ENCODE measurements around the gene CFAP210. TPM values are rescaled to one million over a fixed set of nuclear protein-coding genes. Genes with fewer than 3 reads are reported as not detected.

CFAP210 gene
- total RNA-seq, 2 experiments from 2014 or later, result 2.2 to 3.1 TPM

DNA sequence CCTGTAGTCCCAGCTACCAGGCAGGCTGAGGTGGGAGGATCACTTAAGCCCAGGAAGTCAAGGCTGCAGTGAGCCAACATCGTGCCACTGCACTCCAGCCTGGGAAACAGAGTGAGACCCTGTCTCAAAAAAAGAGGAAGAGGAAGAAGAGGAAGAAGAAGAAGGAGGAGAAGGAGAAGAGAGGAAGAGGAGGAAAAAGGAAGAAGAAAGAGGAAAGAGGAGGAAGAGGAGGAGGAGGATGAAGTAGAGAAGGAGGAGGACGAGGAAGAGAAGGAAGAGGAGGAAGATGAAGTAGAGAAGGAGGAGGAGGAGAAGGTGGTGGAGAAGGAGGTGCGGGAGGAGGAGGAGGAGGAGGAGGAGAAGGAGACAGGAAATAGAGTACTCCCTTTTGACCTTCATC lies 38.0 kb downstream of the CFAP210 start:
- ChIA-PET CTCF (no interaction called here), POLR2A (no interaction called here)
- intact Hi-C loops (cut with DNase I, micrococcal nuclease), result no loop called here
- Mint-ChIP-seq H3K4me3 (no peak overlapping the region), H3K27ac (no peak overlapping the region), H3K9me3 (no peaks in the 10 kb centered on the region), H3K36me3 (ENCODE audit: low read depth) (no peaks in the 10 kb centered on the region), H3K27me3 (peaks cover 38% of the 10 kb centered on the region), H3K4me1 (ENCODE audit: low read depth) (no peaks in the 10 kb centered on the region)
- Histone ChIP-seq H3K27ac (ENCODE audit: low read depth in 1 of 2, low read length in 2 of 2) (no peak overlapping the region), H3K36me3 (ENCODE audit: insufficient read depth, low read length) (no peaks in the 10 kb centered on the region), H3K4me3 (ENCODE audit: low read length) (no peak overlapping the region), H3K4me1 (ENCODE audit: insufficient read depth, low read length) (no peaks in the 10 kb centered on the region), H3K27me3 (ENCODE audit: control insufficient read depth in 1 of 2, insufficient read depth in 2 of 2, low read length in 2 of 2) (peaks cover 0 to 8% of the 10 kb centered on the region in 2 experiments), H3K9me3 (ENCODE audit: control insufficient read depth in 1 of 2, insufficient read depth in 1 of 2, low read length in 2 of 2) (no peaks in the 10 kb centered on the region)
- no peak for DNase-seq
- no peak for ATAC-seq (ENCODE audit: poor library complexity)
- TF ChIP-seq, protein P1, sequence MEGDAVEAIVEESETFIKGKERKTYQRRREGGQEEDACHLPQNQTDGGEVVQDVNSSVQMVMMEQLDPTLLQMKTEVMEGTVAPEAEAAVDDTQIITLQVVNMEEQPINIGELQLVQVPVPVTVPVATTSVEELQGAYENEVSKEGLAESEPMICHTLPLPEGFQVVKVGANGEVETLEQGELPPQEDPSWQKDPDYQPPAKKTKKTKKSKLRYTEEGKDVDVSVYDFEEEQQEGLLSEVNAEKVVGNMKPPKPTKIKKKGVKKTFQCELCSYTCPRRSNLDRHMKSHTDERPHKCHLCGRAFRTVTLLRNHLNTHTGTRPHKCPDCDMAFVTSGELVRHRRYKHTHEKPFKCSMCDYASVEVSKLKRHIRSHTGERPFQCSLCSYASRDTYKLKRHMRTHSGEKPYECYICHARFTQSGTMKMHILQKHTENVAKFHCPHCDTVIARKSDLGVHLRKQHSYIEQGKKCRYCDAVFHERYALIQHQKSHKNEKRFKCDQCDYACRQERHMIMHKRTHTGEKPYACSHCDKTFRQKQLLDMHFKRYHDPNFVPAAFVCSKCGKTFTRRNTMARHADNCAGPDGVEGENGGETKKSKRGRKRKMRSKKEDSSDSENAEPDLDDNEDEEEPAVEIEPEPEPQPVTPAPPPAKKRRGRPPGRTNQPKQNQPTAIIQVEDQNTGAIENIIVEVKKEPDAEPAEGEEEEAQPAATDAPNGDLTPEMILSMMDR (IDR thresholded peaks at IDR 0.05), result no peak

DNA sequence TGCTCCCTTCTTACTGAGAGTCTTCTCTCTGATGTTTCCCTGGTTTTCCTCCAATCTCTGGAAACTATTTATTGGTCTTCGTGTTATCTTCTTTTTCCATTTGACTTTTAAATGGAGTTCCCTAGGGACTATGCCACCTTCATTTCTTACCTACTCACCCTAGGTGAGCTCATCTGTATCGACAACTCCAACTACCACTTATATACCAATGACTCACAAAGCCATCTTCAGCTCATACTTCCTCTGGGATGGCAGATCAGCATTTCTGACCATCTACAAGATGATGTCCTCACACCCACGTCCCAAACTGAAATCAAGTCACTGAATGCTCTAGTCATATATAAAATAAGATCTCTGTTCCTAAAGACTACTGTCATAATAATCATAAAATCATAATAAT lies 40.6 kb downstream of the CFAP210 start:
- no peaks in the 10 kb centered on the region for H3K9me3 Mint-ChIP-seq
- H3K9me3 ChIP-seq (ENCODE audit: control insufficient read depth in 1 of 2, insufficient read depth in 1 of 2, low read length in 2 of 2), result no peaks in the 10 kb centered on the region
- CTCF ChIA-PET, result no interaction called here
- H3K27ac Mint-ChIP-seq, result no peak overlapping the region
- no peak overlapping the region for H3K4me3 Mint-ChIP-seq
- intact Hi-C loops (cut with DNase I, micrococcal nuclease), result no loop called here
- POLR2A ChIA-PET, result no interaction called here
- H3K4me1 Mint-ChIP-seq (ENCODE audit: low read depth), result no peaks in the 10 kb centered on the region
- H3K27ac ChIP-seq (ENCODE audit: low read depth in 1 of 2, low read length in 2 of 2), result no peak overlapping the region
- TF ChIP-seq, protein P1 (IDR thresholded peaks at IDR 0.05), result no peak
- DNase-seq (no peak), ATAC-seq (ENCODE audit: poor library complexity) (no peak)
- H3K36me3 Mint-ChIP-seq (ENCODE audit: low read depth), result no peaks in the 10 kb centered on the region
- peaks cover 0 to 8% of the 10 kb centered on the region in 2 experiments for H3K27me3 ChIP-seq (ENCODE audit: control insufficient read depth in 1 of 2, insufficient read depth in 2 of 2, low read length in 2 of 2)
- H3K36me3 ChIP-seq (ENCODE audit: insufficient read depth, low read length), result no peaks in the 10 kb centered on the region
- no peak overlapping the region for H3K4me3 ChIP-seq (ENCODE audit: low read length)
- H3K27me3 Mint-ChIP-seq, result peaks cover 38% of the 10 kb centered on the region
- H3K4me1 ChIP-seq (ENCODE audit: insufficient read depth, low read length), result no peaks in the 10 kb centered on the region

DNA sequence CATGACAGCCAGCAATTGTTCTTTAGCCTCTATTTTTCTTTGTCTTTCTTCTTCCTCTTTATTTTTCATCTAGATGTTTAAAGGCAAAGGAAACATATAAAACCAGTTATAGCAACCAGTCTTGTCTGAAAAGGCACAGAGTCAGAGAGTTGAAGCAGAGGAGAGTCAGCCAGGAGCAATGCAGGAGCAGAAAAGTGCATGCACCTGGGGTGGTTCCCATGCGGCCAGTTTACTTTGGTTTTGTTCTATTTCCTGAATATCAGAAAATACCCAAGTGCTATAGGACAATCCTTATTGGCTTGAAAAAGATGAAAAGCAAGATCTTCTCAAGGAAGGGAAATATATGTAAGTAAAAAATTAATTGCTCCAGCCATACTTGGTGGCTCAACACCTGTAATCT lies 44.9 kb downstream of the CFAP210 start:
- no peak for DNase-seq
- H3K36me3 ChIP-seq (ENCODE audit: insufficient read depth, low read length), result no peaks in the 10 kb centered on the region
- H3K36me3 Mint-ChIP-seq (ENCODE audit: low read depth), result no peaks in the 10 kb centered on the region
- TF ChIP-seq, protein P1 (IDR thresholded peaks at IDR 0.05), result no peak
- H3K9me3 Mint-ChIP-seq, result peaks cover 4% of the 10 kb centered on the region
- H3K4me1 Mint-ChIP-seq (ENCODE audit: low read depth), result no peaks in the 10 kb centered on the region
- intact Hi-C loops (cut with DNase I, micrococcal nuclease), result no loop called here
- no peak overlapping the region for H3K27ac Mint-ChIP-seq
- H3K27ac ChIP-seq (ENCODE audit: low read depth in 1 of 2, low read length in 2 of 2), result no peak overlapping the region
- ATAC-seq (ENCODE audit: poor library complexity), result no peak
- CTCF ChIA-PET, result no interaction called here
- H3K27me3 Mint-ChIP-seq, result peaks cover 22% of the 10 kb centered on the region
- no peak overlapping the region for H3K4me3 Mint-ChIP-seq
- H3K4me1 ChIP-seq (ENCODE audit: insufficient read depth, low read length), result no peaks in the 10 kb centered on the region
- H3K9me3 ChIP-seq (ENCODE audit: control insufficient read depth in 1 of 2, insufficient read depth in 1 of 2, low read length in 2 of 2), result no peaks in the 10 kb centered on the region
- H3K27me3 ChIP-seq (ENCODE audit: control insufficient read depth in 1 of 2, insufficient read depth in 2 of 2, low read length in 2 of 2), result peaks cover 0 to 8% of the 10 kb centered on the region in 2 experiments
- POLR2A ChIA-PET, result no interaction called here
- H3K4me3 ChIP-seq (ENCODE audit: low read length), result no peak overlapping the region

All from CD4-positive, alpha-beta T cell (primary cell).